Measurements from ENCODE around the gene UNC93B1.
"Not testable (repeated sequence)": the region's sequence is repeated elsewhere in the genome, so short reads cannot be mapped to it uniquely, and the experiment has no call there.

The UNC93B1 gene

GRCh38 chr11:67991347-67992121 lies 12.4 kb downstream of the UNC93B1 start:
- DNase-seq (ENCODE audit: low read depth, low spot score): not testable (repeated sequence)

GRCh38 chr11:67990546-67991346 lies 13.2 kb downstream of the UNC93B1 start:
- DNase-seq (ENCODE audit: low read depth, low spot score): not testable (repeated sequence)

GRCh38 chr11:67985302-67985701 lies 18.6 kb downstream of the UNC93B1 start:
- DNase-seq (ENCODE audit: low read depth, low spot score): not testable (repeated sequence)

GRCh38 chr11:67983951-67984350 lies 19.9 kb downstream of the UNC93B1 start:
- no peak for DNase-seq (ENCODE audit: low read depth, low spot score)

DNA sequence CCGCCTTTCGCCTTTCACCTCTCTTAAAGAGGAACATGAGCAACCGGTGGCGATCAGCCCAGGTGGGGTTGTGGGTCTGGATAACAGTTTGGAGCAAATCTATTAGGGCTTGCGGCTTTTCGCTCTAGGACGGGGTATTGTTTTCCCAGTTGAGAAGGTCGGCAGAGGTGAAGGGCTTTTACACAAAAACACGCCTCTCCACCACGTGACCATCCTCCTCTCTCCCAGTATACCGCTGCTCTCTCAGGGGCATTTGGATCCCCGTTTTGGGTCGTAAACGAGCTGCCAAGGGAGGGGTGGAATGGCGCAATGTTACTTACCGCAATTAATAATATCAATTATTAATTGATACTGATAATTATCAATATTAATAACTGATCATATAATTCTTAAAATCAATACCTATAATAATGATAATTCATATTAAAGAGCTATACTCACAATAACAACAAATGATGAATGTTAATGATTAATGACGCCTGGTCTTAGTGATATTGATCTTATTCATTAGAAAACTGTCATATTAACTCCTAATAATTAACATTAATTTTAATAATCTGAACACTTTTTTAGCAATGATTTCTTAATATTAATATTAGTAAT lies 21.5 kb downstream of the UNC93B1 start:
- DNase-seq (ENCODE audit: low read depth, low spot score): not testable (repeated sequence)

- not testable (repeated sequence) for DNase-seq (ENCODE audit: low read depth, low spot score)
These were observed 22.7 kb downstream of the UNC93B1 start for GRCh38 chr11:67981226-67981625.

DNA sequence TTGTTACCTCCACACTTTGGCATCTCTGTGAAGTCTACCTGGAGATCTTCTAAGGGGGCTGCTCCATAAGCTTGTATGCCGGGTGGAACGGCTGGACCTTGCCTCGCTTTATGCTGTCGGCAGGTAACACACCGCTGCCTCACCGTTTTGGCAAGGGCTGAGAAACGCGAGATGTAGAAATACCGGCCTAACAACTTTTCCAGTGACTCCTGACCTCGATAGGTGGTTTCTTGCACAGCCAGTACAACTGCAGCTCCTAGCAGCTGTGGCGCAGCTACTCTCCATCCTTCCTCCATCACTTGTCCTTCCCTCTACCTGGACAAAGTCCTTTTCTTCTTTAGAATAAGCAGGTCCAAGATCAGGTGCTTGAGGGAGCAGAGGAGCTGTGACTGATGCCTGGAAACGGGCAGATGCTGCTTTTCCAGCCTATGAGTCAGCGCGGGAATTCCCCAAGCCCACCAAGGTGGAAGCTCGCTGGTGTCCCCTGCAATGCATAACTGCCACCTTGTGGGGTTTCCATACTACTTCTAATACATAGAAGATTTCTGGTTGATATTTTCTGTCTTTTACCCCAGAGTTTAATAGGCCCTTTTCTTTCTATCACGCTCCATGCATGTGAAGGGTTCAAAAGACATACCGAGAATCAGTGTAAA lies 25.0 kb downstream of the UNC93B1 start:
- DNase-seq (ENCODE audit: low read depth, low spot score): not testable (repeated sequence)

DNA sequence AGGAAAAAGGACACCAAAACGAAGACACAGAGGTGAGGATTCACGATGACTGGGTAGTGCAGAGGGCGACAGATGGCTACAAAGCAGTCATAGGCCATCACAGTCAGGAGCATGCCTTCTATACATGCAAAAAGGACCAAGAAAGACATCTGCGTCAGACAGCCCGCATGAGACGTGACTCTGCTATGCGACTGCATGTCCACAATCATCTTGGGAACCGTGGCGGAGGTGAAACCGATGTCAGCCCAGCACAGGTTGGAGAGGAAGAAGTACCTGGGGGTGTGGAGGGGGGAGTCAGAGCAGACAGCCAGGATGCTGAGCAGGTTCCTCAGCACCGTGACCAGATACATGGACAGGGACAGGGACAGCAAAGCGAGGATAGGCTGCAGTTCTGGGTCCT lies 29.2 kb downstream of the UNC93B1 start:
- DNase-seq (ENCODE audit: low read depth, low spot score): not testable (repeated sequence)

GRCh38 chr11:67965830-67966348 lies 38.0 kb downstream of the UNC93B1 start:
- not testable (repeated sequence) for DNase-seq (ENCODE audit: low read depth, low spot score)

GRCh38 chr11:67964746-67965145 lies 39.2 kb downstream of the UNC93B1 start:
- DNase-seq (ENCODE audit: low read depth, low spot score): not testable (repeated sequence)

- DNase-seq (ENCODE audit: low read depth, low spot score): not testable (repeated sequence)
These were observed 40.0 kb downstream of the UNC93B1 start for GRCh38 chr11:67963879-67964278.

GRCh38 chr11:67963217-67963616 lies 40.7 kb downstream of the UNC93B1 start:
- not testable (repeated sequence) for DNase-seq (ENCODE audit: low read depth, low spot score)

DNA sequence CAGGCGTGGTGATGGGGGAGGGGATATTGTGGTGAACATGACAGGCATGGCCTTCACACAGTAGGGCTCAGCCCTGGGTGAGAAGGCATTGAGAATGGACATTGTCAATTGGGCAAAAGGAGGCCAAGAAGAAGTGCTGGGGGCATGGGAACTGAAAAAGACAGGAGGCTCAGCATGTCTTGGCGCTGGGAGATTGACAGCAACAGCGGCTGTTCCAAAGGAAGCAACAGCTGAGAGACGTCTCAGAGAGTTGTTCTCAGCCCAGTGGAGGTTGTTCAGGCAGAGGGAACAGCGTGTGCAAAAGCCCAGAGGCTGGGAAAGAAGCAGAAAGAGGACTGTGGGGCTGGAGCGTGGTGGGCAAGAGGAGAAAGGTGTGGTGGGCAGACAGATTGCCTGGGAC lies 47.7 kb downstream of the UNC93B1 start:
- not testable (repeated sequence) for DNase-seq (ENCODE audit: low read depth, low spot score)

DNA sequence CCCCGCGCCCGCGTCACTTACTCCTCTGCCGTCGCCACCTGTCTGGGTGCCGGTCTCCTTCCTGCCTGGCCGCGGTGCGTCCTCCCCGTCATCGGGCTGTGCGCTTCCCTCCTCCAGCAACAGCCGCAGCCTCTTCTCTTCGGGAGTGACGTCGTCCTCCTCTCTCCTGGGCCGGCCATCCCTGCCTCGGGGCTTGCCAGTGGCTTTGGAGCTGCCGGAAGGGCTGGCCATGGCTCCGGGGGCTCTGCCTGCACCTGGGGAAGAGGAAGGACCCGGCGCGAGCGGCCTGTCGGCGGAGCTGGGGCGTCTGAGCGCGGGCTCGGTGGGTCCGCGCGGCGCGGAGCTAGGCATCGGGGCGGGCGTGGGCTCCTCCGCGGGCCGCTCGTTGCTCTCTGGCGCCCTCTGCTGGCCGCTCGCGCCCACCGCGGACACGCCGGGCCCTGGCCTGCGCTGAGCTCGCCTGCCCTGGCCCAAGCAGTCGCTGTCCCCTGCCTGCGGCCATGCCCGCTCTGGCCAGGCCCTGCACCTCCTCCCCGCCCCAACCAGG lies 48.4 kb downstream of the UNC93B1 start:
- DNase-seq (ENCODE audit: low read depth, low spot score): peak; percentile 51

DNA sequence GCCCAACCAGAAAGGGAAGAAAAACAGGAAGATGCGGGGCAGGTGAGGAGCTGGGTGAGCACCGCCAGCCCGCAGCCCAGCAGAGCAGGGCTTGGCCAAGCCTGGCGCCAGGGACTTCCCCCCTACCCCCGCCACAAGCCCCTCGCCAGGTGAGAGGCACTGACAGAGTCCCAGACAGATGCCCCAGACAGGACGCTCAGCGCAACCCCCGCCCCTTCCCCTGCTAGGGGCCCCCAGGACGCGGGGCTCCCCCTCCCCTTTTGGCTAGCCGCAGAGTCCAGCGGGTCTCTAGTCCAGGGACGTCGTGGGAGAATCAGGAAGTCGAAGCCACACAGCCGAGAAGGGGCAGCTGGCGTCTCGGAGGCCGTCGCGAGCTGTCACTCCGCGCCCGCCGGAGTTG lies 48.9 kb downstream of the UNC93B1 start:
- DNase-seq (ENCODE audit: low read depth, low spot score): not testable (repeated sequence)

DNA sequence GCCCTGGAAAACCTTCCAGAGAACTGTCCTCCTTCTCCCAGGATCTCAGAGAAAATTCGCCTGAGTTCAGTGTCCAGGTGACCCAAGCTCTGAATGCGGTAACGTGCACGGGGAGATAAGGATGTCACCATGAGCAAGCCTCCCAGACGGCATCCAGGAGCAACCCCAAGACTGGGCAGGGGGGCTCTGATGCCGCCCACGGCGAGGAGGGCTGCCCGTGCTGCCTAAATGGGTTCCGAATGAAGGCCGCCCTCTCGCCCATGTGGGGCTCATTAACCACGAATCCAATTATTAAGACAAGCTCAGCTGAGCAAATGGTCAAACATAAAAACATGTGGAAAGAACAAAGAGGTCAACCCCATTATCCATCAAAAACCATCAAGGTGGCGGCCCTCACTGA lies 49.6 kb downstream of the UNC93B1 start:
- not testable (repeated sequence) for DNase-seq (ENCODE audit: low read depth, low spot score)

GRCh38 chr11:67950705-67951104 lies 53.2 kb downstream of the UNC93B1 start:
- not testable (repeated sequence) for DNase-seq (ENCODE audit: low read depth, low spot score)

DNA sequence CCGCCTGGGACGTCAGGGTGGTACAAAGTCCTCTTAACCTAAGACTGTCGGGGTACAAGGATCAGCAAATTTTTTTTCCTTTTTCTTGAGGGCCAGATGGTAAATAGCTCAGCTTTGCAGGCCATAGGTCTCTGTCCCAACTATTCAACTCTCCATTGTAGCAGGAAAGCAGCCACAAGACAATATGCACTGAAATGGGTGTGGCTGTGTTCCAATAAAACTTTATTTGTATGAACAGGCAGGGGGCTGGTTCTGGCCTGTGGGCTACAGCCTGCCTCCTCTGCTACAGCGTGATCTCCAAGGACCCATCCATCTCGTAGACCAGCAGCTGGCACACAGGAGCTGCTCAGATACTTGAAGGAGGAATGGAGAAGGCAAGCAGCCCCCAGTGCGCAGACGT lies 56.1 kb downstream of the UNC93B1 start:
- DNase-seq (ENCODE audit: low read depth, low spot score): not testable (repeated sequence)

GRCh38 chr11:67946403-67946802 lies 57.5 kb downstream of the UNC93B1 start:
- not testable (repeated sequence) for DNase-seq (ENCODE audit: low read depth, low spot score)

GRCh38 chr11:67943406-67943805 lies 60.5 kb downstream of the UNC93B1 start:
- DNase-seq (ENCODE audit: low read depth, low spot score): not testable (repeated sequence)
